TTC549 (cell line): ENCODE measurements around the gene YAF2.
"Not testable (repeated sequence)": the region's sequence is repeated elsewhere in the genome, so short reads cannot be mapped to it uniquely, and the experiment has no call there.

ENCODE experiments used
- FAIRE-seq: peaks from 2 replicates; lab custom pipeline; 2012; peaks lifted over from hg19 to GRCh38; lab: Jason Lieb, UNC

Gene YAF2

DNA sequence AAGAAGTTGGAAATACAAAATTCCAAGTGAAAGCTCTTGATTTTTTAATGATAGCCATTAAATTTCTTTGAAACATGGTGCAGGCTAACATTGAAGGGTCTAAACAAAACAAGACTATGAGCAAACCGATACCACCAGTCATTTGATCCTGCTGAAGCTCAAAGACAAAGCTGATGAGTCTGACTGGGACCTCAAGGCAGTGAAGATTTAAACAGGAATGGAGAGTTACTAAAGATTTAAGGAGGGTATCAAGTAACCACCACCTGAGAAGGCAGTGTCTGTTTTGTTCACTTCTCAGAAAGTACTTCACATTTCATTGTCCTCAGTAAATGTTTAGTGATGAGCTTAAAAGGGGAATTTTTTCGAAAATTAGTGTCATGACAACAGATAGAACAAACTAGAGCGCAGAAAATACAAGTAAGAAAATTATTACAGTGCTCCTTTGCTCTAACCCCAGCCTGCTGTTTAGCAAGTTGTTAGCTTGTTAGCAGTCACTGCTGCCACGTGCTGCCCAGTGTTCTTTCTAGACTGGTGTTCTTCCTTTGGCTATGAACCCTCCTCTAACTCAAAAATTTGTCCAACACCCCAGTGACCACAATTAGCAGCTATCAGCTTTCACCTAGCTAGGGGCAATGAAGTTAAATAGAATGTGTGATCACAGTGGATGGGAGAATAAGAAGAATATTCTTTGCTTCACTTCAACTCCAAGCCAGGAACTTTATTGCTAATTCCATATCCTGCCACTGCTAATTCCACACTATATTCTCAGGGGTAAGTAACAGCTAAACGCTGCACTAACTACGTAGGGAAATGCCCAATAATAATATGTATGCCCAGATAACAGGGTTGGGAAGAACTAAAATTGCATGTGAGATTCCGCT lies 41.1 kb downstream of the YAF2 start:
- FAIRE-seq: no peak

- no peak for FAIRE-seq
Observed at GRCh38 chr12:42192686-42193085, 45.4 kb downstream of the YAF2 start.

- no peak for FAIRE-seq
Observed at GRCh38 chr12:42192258-42192657, 45.8 kb downstream of the YAF2 start.

GRCh38 chr12:42190376-42190775 lies 47.7 kb downstream of the YAF2 start:
- FAIRE-seq: peak; percentile 47

GRCh38 chr12:42188275-42188674 lies 49.8 kb downstream of the YAF2 start:
- not testable (repeated sequence) for FAIRE-seq

DNA sequence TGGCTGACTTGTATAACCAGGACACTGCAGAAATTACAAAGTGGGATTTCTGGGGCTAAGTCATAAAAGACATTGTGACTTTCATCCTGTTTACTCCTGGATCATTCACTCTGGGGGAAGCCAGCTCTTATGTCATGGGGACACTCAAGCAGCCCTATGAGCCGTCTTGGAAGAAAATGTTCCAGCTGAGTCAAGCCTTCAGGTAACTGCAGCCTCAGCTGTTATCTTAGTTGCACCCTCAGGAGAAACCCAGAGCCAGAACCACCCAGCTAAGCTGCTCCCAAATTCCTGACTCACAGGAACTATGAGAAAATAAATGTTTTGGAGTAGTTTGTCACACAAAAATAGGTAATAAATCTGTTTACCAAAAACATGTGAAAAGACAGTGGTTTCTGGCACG lies 50.2 kb downstream of the YAF2 start:
- FAIRE-seq: no peak

DNA sequence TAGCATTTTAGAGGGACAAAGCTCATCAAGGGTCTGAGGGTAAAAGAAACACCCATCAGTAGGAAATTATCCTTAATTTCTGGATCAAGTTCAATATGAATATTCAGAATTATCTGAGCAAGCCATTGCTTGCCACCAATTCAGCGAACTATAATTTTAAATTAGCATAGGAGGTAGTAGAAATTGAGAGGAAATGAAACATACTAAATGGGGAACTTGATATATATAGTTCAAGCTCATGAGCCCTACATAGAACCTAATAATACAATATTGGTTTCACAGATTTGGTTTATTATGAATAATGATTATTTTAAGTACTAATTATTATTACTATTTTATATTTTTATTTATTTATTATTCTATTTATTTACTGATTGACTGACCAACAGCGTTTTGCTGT lies 51.3 kb downstream of the YAF2 start:
- no peak for FAIRE-seq

DNA sequence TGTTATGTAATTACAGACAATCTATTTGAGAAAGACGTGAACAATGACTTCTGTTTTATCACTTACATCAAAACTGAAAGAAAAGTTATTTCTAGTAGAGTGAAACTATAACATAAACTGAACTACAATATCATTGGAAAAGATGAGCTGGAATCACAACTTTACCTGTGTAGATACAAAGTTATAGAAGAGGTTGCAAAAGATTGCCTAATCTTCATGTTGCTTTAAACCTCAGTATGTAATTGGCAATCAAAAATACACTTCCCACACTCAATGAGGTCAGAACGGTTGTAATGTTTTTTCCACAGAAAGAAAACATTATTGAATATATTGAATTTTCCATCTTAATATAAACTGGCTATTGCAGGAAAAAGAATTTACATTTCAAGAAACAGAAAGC lies 55.7 kb downstream of the YAF2 start:
- FAIRE-seq: no peak

- FAIRE-seq: no peak
Observed at GRCh38 chr12:42180990-42181596, 57.0 kb downstream of the YAF2 start.

GRCh38 chr12:42178101-42178500 lies 59.9 kb downstream of the YAF2 start:
- no peak for FAIRE-seq

- FAIRE-seq: no peak
Observed at GRCh38 chr12:42174978-42175377, 63.1 kb downstream of the YAF2 start.

DNA sequence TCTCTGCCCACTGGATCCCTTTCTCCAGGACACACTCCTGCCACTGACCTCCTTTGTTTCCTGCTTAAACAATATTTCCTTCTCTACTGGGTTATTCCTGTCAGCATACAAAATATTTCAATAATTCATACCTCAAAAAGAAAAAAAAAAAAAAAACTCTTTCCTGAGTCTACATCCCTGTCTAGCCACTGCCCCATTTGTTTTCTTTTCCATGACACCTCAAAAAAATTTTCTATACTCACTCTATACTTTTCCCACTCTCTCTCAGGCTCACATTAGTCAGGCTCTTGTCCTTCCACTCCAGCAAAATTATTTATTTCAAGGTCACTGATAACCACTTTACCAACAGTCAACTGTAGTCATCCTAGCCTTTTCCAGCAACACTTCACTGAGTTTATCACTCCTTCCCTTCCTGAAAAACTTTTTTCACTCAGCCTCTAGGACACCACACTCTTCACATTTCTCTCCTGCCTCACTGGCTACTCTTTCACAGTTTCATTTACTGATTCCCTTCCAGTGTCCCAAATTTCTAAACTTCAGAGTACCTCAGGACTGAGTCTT lies 64.0 kb downstream of the YAF2 start:
- FAIRE-seq: no peak

DNA sequence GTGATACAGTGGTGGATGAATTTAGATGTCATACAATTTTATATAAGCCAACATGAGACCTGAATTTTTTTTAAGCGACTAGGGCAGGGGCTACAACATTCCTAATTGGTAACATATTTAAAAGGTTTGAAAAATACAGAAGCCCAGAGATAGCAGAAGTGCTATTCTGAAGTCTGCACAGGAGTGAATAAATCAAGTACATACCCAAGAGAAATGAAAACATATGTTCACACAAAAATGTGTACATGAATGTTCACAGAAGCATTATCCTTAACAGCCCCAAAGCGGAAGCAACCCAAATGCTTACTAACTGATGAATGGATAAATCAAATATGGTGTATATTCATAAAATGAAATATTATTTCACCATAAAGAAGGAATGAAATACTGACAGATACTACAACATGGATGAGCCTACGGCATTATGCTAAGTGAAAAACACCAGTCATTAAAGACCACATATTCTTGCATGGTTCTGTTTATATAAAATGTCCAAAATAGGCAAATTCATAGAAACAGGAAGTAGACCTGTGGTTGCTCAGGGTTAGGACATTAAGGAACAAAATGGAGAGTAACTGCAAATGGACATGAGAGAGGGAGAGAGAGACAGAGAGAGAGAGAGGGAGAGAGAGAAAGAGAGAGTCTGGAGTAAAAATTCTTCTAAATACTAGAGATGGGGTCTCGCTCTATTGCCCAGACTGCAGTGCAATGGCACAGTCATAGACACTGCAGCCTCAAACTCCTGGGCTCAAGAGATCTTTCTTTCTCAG lies 65.4 kb downstream of the YAF2 start:
- FAIRE-seq: no peak

- FAIRE-seq: no peak
Observed at GRCh38 chr12:42167711-42168110, 70.3 kb downstream of the YAF2 start.

GRCh38 chr12:42166501-42166900 lies 71.5 kb downstream of the YAF2 start:
- no peak for FAIRE-seq

- no peak for FAIRE-seq
Observed at GRCh38 chr12:42163913-42164312, 74.1 kb downstream of the YAF2 start.

- no peak for FAIRE-seq
Observed at GRCh38 chr12:42162965-42163364, 75.1 kb downstream of the YAF2 start.

GRCh38 chr12:42162193-42162592 lies 75.9 kb downstream of the YAF2 start:
- no peak for FAIRE-seq

- FAIRE-seq: no peak
Observed at GRCh38 chr12:42161529-42161928, 76.5 kb downstream of the YAF2 start.

- FAIRE-seq: no peak
Observed at GRCh38 chr12:42156232-42156631, 81.8 kb downstream of the YAF2 start.

GRCh38 chr12:42145552-42146215 lies 92.4 kb downstream of the YAF2 start:
- no peak for FAIRE-seq

DNA sequence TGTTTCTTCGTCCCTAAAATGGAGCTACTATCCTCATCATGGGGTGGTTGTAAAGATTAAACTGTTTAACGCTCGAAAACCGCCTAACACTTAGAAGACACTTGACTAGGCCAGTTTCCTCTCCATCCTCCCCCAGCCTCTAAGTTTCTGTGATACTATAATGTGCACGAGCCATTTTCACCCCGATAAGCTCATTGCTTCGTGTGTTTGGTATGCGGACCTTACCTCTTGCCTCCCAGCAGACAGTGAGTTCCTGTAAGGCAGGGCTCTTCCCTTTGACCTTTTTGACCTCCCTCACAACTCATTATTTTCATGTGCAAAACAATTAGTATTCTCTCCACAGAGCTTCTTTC lies 92.9 kb downstream of the YAF2 start:
- no peak for FAIRE-seq
